HG03571 (cell line): ENCODE results near the gene SLF2.
A peak's percentile ranks its signal among the peaks of the same experiment; 100 is the strongest.

ENCODE experiments used
- ATAC-seq: cut with Tn5 transposase; IDR thresholded peaks from one replicate; pipeline ENCODE4 v1.9.1; 2021; ENCODE audit not compliant: unreplicated experiment

The SLF2 gene

GRCh38 chr10:100978121-100978900 is 65.5 kb downstream of the SLF2 start:
- no peak for ATAC-seq

- no peak for ATAC-seq
Observed at GRCh38 chr10:100978901-100979195, 66.1 kb downstream of the SLF2 start.

GRCh38 chr10:100979791-100980272 is 67.1 kb downstream of the SLF2 start:
- ATAC-seq = no peak

- ATAC-seq = no peak
Observed at GRCh38 chr10:100980311-100980710, 67.5 kb downstream of the SLF2 start.

GRCh38 chr10:100980711-100981110 is 67.9 kb downstream of the SLF2 start:
- ATAC-seq = no peak

GRCh38 chr10:100981178-100981772 is 68.5 kb downstream of the SLF2 start:
- no peak for ATAC-seq

- ATAC-seq = no peak
Observed at GRCh38 chr10:100982916-100983830, 70.4 kb downstream of the SLF2 start.

GRCh38 chr10:100983868-100984671 is 71.3 kb downstream of the SLF2 start:
- no peak for ATAC-seq

- no peak for ATAC-seq
Observed at GRCh38 chr10:100984672-100985177, 72.0 kb downstream of the SLF2 start.

GRCh38 chr10:100985336-100985735 is 72.6 kb downstream of the SLF2 start:
- ATAC-seq = no peak

GRCh38 chr10:100986623-100986951 is 73.8 kb downstream of the SLF2 start:
- no peak for ATAC-seq

GRCh38 chr10:100986952-100987684 is 74.4 kb downstream of the SLF2 start, which contains the start of the genes MRPL43 and TWNK:
MRPL43 (minus strand) TSS chr10:100987497; CDS start chr10:100987443, 54 bp downstream.
TWNK (plus strand) TSS chr10:100987543; CDS start chr10:100988211, 668 bp downstream.
- peak; percentile 75 for ATAC-seq

GRCh38 chr10:100987685-100988049 is 74.9 kb downstream of the SLF2 start:
- no peak for ATAC-seq

GRCh38 chr10:100988166-100988565 is 75.4 kb downstream of the SLF2 start:
- no peak for ATAC-seq

GRCh38 chr10:100989088-100989487 is 76.3 kb downstream of the SLF2 start:
- ATAC-seq = no peak

GRCh38 chr10:100993986-100994708 is 81.4 kb downstream of the SLF2 start:
- no peak for ATAC-seq

GRCh38 chr10:100995181-100995580 is 82.4 kb downstream of the SLF2 start:
- no peak for ATAC-seq

- no peak for ATAC-seq
Observed at GRCh38 chr10:100996678-100997359, 84.1 kb downstream of the SLF2 start.
